Measurements from ENCODE around the gene PRELID3B. TPM values are rescaled to one million over a fixed set of nuclear protein-coding genes. Genes with fewer than 3 reads are reported as not detected.

The PRELID3B gene
- total and polyA plus RNA-seq, 2 of the 13 experiments (the other 11 are each of a cell fraction or from before 2014, with no cell fraction given): 23.3 to 42.6 TPM

GRCh38 chr20:58991715-58992114 lies 50.9 kb downstream of the PRELID3B start (continued):
- TF ChIP-seq UBTF (CRISPR knock-in tag; IDR thresholded peaks at IDR 0.05) (no peak), ZBTB40 (IDR thresholded peaks at IDR 0.05) (no peak), ZBTB40 (CRISPR knock-in tag; IDR thresholded peaks at IDR 0.05) (peak; percentile 50; the same call in 1 of the 2 replicates), ATF4 (CRISPR knock-in tag; IDR thresholded peaks at IDR 0.05) (0 out of 4 replicates have a peak, but pooled peaks of 1 of the 2 experiments have one; percentile 20), ZNF432 (CRISPR knock-in tag; IDR thresholded peaks at IDR 0.05; ENCODE audit: borderline replicate concordance) (no peak), SOX5 (CRISPR knock-in tag; IDR thresholded peaks at IDR 0.05; ENCODE audit: borderline replicate concordance) (peak; percentile 62; the same call in 1 of the 2 replicates), SMC3 (IDR thresholded peaks at IDR 0.05; ENCODE audit: low read length) (0 out of 2 replicates have a peak, but pooled peaks have one; percentile 25), IRF2 (CRISPR knock-in tag; IDR thresholded peaks at IDR 0.05) (peak; percentile 11; the same call in 1 of the 2 replicates), IRF1 (CRISPR knock-in tag; IDR thresholded peaks at IDR 0.05; ENCODE audit: low read depth) (no peak), MXI1 (IDR thresholded peaks at IDR 0.05; ENCODE audit: borderline replicate concordance, low read depth, low read length) (peak; percentile 40; the same call in 2 of the 3 replicates), CREB3 (CRISPR knock-in tag; IDR thresholded peaks at IDR 0.05) (no peak), FOXA1 (IDR thresholded peaks at IDR 0.05) (no peak), FOXA1 (CRISPR knock-in tag; IDR thresholded peaks at IDR 0.05) (0 out of 2 replicates have a peak, but pooled peaks have one; percentile 29)

All from HepG2 (cell line).